HG03108 (cell line): ENCODE measurements around the gene CWC15.
"Not testable (repeated sequence)": the region's sequence is repeated elsewhere in the genome, so short reads cannot be mapped to it uniquely, and the experiment has no call there.

ENCODE experiments used
- ATAC-seq: cut with Tn5 transposase; IDR thresholded peaks from one replicate; pipeline ENCODE4 v1.9.1; 2021; ENCODE audit warnings: moderate library complexity; ENCODE audit not compliant: unreplicated experiment

The CWC15 gene

GRCh38 chr11:94956963-94957362, 16.4 kb downstream of the CWC15 start:
- ATAC-seq, result no peak

DNA sequence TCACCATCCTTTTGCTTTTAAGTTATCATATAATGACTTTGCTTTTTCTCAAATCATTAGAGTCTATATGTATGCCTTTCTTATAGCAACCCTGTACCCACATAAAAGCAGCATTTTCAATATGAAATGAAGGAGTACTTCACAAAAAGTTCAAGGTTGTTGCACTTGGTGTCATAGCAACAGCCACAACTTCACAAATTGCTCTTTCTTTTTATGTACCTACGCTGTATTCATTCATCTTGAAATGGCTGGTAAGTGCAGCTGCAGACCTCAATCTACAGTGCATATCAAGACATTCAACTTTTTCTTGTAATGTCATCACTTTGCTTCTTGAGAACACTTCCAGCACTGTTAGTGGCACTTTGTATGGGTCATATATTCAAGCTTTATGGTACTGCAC, 18.6 kb downstream of the CWC15 start:
- ATAC-seq, result no peak

DNA sequence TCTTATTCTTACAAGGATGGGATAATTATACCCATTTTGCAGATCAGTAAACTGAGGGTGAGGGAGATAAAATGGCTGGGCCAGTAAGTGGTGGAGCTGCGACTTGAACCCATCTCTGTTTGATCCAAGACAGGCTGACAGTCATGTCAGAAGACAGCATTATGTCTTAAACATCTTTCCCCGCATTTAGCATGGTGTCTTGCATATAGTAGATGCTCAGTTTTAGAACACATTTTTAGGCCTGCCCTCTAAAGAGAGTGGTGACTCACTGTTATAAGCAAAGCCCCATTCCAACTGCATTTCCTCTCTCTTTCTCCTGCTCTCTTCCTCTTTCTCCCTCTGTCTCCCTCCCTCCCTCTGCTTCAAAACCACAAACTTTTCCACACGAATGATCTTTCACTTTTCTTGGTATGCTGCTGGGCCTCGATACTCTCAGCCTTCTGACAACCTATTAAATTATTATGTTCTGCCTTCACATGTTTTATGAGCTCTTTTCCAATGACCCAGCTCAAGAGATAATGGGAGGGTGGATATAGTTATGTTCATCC, 25.2 kb downstream of the CWC15 start:
- no peak for ATAC-seq

- no peak for ATAC-seq
Measured at GRCh38 chr11:94946812-94947211, 26.5 kb downstream of the CWC15 start.

DNA sequence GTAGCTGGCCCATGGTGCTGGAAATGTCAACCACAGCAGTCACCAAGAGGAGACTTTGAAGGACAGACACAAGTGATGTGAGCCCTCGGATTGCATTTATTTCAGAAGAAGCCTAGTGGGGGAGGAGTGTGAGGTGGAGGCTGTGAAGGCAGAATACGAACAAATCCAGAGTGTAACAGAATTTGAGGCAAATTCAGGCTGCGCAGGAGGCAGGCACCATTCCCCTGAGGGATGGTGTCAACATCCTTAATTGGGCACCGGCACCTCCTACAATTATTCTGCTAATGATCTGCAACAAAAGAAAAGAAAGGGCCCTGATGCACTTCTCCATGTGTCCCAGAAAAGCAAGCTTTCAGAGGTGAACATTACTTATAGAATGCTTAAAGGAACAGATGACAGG, 32.2 kb downstream of the CWC15 start:
- ATAC-seq, result no peak

- no peak for ATAC-seq
Measured at GRCh38 chr11:94939346-94939745, 34.0 kb downstream of the CWC15 start.

- no peak for ATAC-seq
Measured at GRCh38 chr11:94938095-94939055, 35.0 kb downstream of the CWC15 start.

DNA sequence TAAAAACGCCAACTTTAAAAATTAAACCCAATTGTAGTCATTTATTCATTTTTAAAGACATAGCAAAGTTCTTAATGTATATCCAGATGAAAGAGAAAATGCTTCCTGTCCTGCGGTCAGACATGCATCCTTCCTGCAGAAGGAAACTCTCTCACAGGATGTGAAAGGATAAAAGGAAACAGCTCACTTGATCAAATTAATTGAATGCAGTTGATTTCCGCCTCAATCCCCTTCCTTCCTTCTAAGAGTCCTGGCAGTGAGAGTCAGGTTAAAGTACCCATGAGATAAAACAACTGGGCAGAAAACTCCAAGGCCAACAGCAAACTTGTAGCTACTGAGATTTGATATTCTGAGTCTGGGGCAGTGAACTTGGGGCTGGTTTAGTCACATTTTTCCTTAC, 38.5 kb downstream of the CWC15 start:
- ATAC-seq, result no peak

GRCh38 chr11:94934362-94934761, 39.0 kb downstream of the CWC15 start:
- no peak for ATAC-seq

GRCh38 chr11:94933223-94934130, 39.9 kb downstream of the CWC15 start:
- ATAC-seq, result no peak

- no peak for ATAC-seq
Measured at GRCh38 chr11:94932503-94932902, 40.9 kb downstream of the CWC15 start.

- not testable (repeated sequence) for ATAC-seq
Measured at GRCh38 chr11:94932072-94932471, 41.3 kb downstream of the CWC15 start.

DNA sequence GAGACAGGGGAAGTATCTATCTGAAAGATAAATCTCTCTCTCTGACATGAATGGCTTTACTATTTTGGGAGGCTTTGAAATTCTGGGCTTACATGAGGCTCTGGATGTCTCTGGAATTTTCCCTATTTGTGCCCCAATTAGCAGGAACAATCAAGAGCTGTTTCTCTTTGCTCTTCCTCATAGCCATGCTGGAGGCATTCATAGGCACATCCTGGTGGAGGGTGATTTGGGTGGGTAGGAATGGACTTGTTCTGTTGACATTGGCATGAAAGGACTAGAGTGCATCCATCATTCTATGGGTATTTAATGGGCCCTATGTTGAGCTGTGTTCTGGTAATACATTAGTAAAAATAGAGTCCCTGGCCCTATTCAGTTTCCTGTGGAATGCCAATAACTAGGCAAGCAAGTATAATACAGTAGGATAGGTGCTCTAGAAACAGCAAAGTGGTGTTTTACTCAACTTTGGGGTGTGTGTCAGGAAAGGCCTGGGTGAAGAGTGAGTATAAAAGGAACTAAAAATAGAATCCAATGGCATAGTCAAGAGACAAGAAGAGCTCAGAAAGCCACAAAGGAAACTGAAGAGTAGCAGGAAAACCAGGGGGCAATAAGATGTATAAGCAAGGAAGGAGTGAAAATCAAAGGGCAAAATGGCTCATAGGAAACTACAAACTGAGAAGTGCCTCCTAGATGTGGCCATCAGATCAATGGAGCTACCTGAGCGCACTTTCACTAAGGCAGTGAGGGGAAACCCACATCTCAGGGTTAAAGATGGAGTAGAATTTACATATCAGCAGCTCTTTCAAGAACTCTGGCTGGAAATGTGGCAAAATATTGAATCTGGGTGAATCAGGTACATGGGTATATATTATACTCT, 45.0 kb downstream of the CWC15 start:
- no peak for ATAC-seq

DNA sequence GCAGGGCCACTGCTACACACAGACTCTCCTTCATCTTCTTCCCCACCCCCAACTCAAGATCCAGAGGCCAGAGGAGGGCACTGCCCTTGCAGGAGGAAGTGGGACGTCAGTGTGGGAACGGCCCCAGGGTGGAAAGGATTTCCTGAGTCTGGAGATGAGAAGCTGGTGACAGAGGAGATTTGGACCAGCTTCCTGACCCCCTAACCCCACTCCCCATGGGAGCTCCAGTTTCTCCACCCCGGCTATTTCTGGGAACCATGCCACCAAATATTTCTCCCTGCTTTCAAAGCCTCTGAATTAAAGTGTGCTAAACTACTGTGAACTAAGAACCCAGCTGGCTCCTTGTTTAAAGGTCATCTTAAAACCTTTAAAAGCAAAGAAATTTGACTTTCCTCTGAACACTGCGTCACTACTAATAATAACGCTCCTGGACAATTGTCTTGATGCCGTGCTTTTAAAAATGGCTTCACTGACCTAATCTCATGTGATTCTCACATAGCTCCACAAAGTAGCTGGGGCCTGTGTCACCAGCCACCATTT, 46.6 kb downstream of the CWC15 start:
- ATAC-seq, result no peak

DNA sequence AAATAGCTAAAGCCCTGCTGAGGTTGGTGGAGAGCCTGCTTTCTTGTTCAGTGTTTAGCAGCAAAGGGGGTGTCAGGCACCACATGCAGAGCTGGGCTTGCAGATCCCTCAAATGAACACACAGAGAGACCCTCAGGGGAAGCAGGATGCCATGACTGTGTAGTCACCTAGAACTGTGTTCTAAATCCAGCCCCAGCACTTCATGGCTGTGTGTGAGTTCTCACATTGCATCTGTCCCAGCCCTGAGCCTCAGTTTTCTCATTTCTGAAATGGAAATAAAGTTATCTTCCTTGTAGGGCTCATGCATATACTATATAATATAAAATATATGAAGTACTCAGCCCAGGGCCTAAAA, 47.1 kb downstream of the CWC15 start:
- no peak for ATAC-seq

DNA sequence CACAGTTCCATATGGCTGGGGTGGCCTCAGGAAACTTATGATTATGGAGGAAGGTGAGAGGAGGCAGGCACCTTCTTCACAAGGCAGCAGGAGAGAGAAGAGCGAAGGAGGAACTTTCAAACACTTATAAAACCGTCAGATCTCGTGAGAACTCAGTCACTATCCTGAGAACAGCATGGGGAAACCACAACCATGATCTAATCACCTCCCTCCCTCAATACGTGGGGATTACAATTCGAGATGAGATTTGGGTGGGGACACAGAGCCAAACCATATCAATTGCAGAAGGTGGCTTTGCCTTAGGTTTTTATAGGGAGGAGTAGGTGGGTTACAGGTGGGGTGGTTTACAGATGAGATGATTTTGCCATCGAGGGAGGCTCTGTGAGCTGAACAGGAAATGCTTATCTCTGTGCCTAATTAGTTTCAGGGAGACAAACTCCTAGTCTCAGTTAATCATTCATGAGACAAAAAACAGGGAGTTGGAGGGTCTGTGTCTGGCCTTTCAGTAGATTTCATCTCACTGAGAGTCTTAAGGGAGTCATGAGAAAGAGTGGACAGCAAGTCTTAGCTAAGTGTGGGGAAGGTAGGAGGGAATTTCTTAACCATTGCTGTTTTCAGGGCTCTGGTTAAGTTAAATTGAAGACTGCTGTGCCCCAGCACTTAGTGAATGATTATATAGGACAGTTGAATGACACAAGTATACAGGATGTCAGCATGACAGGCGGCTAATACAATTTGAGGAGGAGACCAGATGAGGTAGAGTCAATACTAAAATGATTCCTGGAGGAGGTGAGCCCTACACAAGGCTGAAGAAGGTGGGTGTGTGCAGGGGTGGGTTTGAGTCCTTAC, 47.7 kb downstream of the CWC15 start:
- peak; percentile 86 for ATAC-seq

DNA sequence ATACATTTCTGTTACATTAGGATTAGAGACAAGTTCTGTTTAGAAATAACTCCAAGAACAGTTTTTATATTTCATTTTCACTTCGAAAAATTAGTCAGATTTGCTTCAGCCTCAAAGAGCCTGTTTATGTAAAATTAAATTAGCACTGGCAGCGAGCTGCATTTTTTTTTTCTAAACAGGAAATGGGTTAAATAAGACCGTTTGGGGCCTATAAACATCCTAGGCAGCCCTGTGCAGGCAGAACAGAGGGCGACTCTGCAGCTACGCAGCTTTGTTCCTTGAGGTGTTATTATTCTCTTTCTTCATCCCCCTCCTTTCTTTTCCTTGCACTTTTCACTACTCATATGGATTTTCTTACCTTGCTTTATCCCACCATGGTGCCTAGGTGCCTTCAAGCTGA, 48.7 kb downstream of the CWC15 start:
- no peak for ATAC-seq

DNA sequence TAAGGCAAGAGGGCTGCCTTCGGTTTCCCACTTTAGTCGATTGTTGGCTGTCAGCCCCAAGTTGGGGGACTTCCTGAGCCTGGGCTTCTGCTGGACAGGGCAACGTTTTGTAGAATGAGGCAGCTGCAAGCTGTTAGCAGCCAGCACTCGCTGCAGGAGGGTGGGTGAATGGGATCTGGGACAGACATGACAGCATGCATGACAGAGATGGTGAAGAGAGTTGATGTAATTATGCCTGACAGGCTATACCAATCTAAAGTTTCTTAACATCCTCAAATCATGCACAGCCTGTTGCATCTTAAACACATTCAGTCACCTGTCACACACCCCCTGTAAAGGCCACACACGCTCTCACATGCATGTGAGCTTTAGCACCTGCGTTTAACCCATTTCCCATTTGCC, 49.2 kb downstream of the CWC15 start:
- ATAC-seq, result no peak

- no peak for ATAC-seq
Measured at GRCh38 chr11:94923004-94923334, 50.4 kb downstream of the CWC15 start.
